Right forelimb (tissue), 1 donor: ENCODE measurements around the gene CCDC180.
A peak's percentile ranks its signal among the peaks of the same experiment; 100 is the strongest.
"Not testable (repeated sequence)": the region's sequence is repeated elsewhere in the genome, so short reads cannot be mapped to it uniquely, and the experiment has no call there.

ENCODE experiments used
- DNase-seq: peaks from one replicate; pipeline ENCODE4 v3.0.0-alpha.2; 2018

CCDC180 gene

GRCh38 chr9:97307500-97308163 lies at the start of gene CCDC180:
Gene CCDC180 (plus strand): TSS chr9:97307659. CDS start chr9:97308064, 405 bp downstream.
- DNase-seq, result peak; percentile 66

GRCh38 chr9:97259834-97260514 lies 47.5 kb upstream of the CCDC180 start:
- not testable (repeated sequence) for DNase-seq

- DNase-seq, result no peak
Measured at GRCh38 chr9:97271292-97271691, 36.2 kb upstream of the CCDC180 start.

- DNase-seq, result no peak
Measured at GRCh38 chr9:97272072-97272471, 35.4 kb upstream of the CCDC180 start.

- DNase-seq, result no peak
Measured at GRCh38 chr9:97276310-97276852, 31.1 kb upstream of the CCDC180 start.

- DNase-seq, result no peak
Measured at GRCh38 chr9:97277953-97278352, 29.5 kb upstream of the CCDC180 start.

- DNase-seq, result no peak
Measured at GRCh38 chr9:97280755-97281330, 26.6 kb upstream of the CCDC180 start.

GRCh38 chr9:97283768-97284167 lies 23.7 kb upstream of the CCDC180 start:
- DNase-seq, result no peak

GRCh38 chr9:97284798-97285197 lies 22.7 kb upstream of the CCDC180 start:
- no peak for DNase-seq

- no peak for DNase-seq
Measured at GRCh38 chr9:97292200-97292599, 15.3 kb upstream of the CCDC180 start.

- DNase-seq, result peak; percentile 70
Measured at GRCh38 chr9:97293207-97293721, 14.2 kb upstream of the CCDC180 start.

- DNase-seq, result no peak
Measured at GRCh38 chr9:97293818-97294217, 13.6 kb upstream of the CCDC180 start.

- DNase-seq, result no peak
Measured at GRCh38 chr9:97297889-97298288, 9.6 kb upstream of the CCDC180 start.

GRCh38 chr9:97299809-97300414 lies 7.5 kb upstream of the CCDC180 start:
- no peak for DNase-seq

- DNase-seq, result no peak
Measured at GRCh38 chr9:97300586-97300985, 6.9 kb upstream of the CCDC180 start.

GRCh38 chr9:97301974-97302373 lies 5.5 kb upstream of the CCDC180 start:
- no peak for DNase-seq

- DNase-seq, result no peak
Measured at GRCh38 chr9:97304586-97304985, 2.9 kb upstream of the CCDC180 start.

GRCh38 chr9:97305501-97306298 lies 1.8 kb upstream of the CCDC180 start:
- DNase-seq, result no peak

GRCh38 chr9:97307091-97307490 lies 368 bp upstream of the CCDC180 start:
- peak; percentile 88 for DNase-seq

GRCh38 chr9:97309260-97309659 lies 1.8 kb downstream of the CCDC180 start:
- no peak for DNase-seq

GRCh38 chr9:97310023-97310422 lies 2.6 kb downstream of the CCDC180 start:
- DNase-seq, result no peak

- DNase-seq, result no peak
Measured at GRCh38 chr9:97310896-97311295, 3.4 kb downstream of the CCDC180 start.
